ENCODE results near the gene CEP350. TPM values are rescaled to one million over a fixed set of nuclear protein-coding genes. Genes with fewer than 3 reads are reported as not detected.

CEP350 gene
- total RNA-seq, 1 donor from 2014 or later, result 42.2 TPM

- H3K36me3 Mint-ChIP-seq (ENCODE audit: unreplicated experiment), result peaks cover 67% of the 10 kb centered on the region
- DNase-seq (ENCODE audit: extremely low spot score, unreplicated experiment), result no peak
- H3K4me3 Mint-ChIP-seq (ENCODE audit: unreplicated experiment), result no peak overlapping the region
- no peak overlapping the region for H3K27ac Mint-ChIP-seq (ENCODE audit: unreplicated experiment)
- no peak for TF ChIP-seq CTCF (IDR thresholded peaks at IDR 0.05)
- no peaks in the 10 kb centered on the region for H3K27me3 Mint-ChIP-seq (ENCODE audit: unreplicated experiment)
- H3K9me3 Mint-ChIP-seq (ENCODE audit: unreplicated experiment), result no peaks in the 10 kb centered on the region
- no peaks in the 10 kb centered on the region for H3K4me1 Mint-ChIP-seq (ENCODE audit: unreplicated experiment)
Observed at GRCh38 chr1:180092931-180093650, 138.5 kb downstream of the CEP350 start.

DNA sequence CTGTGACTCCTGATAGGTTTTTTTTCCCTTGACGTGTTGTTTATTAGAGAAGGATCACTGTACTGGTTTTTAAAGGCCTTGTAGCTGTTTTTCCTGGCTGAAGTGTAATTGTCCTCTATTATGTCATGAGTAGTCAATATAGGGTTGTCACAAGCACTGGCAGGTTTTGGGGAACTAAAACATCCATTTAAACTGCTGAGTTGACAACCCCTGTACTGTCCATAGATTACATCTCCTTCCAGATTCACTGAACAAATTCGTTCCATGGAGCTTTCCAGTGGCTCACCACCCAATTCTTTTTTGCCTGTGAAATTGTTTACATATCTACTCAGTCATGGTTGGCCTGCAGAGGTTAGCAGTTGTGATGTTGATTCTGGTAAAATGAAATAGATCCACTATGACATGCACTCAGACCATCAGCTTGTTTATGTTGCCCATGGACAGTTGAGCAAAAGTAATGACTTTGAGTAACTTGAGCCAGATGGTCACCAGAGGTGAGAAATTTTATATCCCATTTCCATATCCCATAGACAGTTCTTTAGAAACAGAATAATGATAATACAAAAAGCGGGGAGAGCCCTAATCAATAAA, 140.2 kb downstream of the CEP350 start:
- DNase-seq (ENCODE audit: extremely low spot score, unreplicated experiment), result no peak
- Mint-ChIP-seq H3K9me3 (ENCODE audit: unreplicated experiment) (no peaks in the 10 kb centered on the region), H3K27me3 (ENCODE audit: unreplicated experiment) (no peaks in the 10 kb centered on the region), H3K4me3 (ENCODE audit: unreplicated experiment) (no peak overlapping the region), H3K27ac (ENCODE audit: unreplicated experiment) (no peak overlapping the region), H3K4me1 (ENCODE audit: unreplicated experiment) (no peaks in the 10 kb centered on the region), H3K36me3 (ENCODE audit: unreplicated experiment) (peaks cover 62% of the 10 kb centered on the region)
- TF ChIP-seq CTCF (IDR thresholded peaks at IDR 0.05), result no peak

GRCh38 chr1:180096584-180097325, 142.1 kb downstream of the CEP350 start:
- no peak for TF ChIP-seq CTCF (IDR thresholded peaks at IDR 0.05)
- no peak overlapping the region for H3K4me3 Mint-ChIP-seq (ENCODE audit: unreplicated experiment)
- H3K27me3 Mint-ChIP-seq (ENCODE audit: unreplicated experiment), result no peaks in the 10 kb centered on the region
- H3K27ac Mint-ChIP-seq (ENCODE audit: unreplicated experiment), result no peak overlapping the region
- no peaks in the 10 kb centered on the region for H3K9me3 Mint-ChIP-seq (ENCODE audit: unreplicated experiment)
- H3K36me3 Mint-ChIP-seq (ENCODE audit: unreplicated experiment), result peaks cover 67% of the 10 kb centered on the region
- no peaks in the 10 kb centered on the region for H3K4me1 Mint-ChIP-seq (ENCODE audit: unreplicated experiment)
- DNase-seq (ENCODE audit: extremely low spot score, unreplicated experiment), result no peak

GRCh38 chr1:180097326-180097605, 142.7 kb downstream of the CEP350 start:
- Mint-ChIP-seq H3K4me1 (ENCODE audit: unreplicated experiment) (no peaks in the 10 kb centered on the region), H3K27me3 (ENCODE audit: unreplicated experiment) (no peaks in the 10 kb centered on the region), H3K4me3 (ENCODE audit: unreplicated experiment) (no peak overlapping the region), H3K27ac (ENCODE audit: unreplicated experiment) (no peak overlapping the region), H3K9me3 (ENCODE audit: unreplicated experiment) (no peaks in the 10 kb centered on the region), H3K36me3 (ENCODE audit: unreplicated experiment) (peaks cover 63% of the 10 kb centered on the region)
- no peak for TF ChIP-seq CTCF (IDR thresholded peaks at IDR 0.05)
- DNase-seq (ENCODE audit: extremely low spot score, unreplicated experiment), result no peak

GRCh38 chr1:180101411-180101810, 146.8 kb downstream of the CEP350 start:
- DNase-seq (ENCODE audit: extremely low spot score, unreplicated experiment), result no peak
- Mint-ChIP-seq H3K4me1 (ENCODE audit: unreplicated experiment) (no peaks in the 10 kb centered on the region), H3K27me3 (ENCODE audit: unreplicated experiment) (no peaks in the 10 kb centered on the region), H3K36me3 (ENCODE audit: unreplicated experiment) (peaks cover 51% of the 10 kb centered on the region), H3K9me3 (ENCODE audit: unreplicated experiment) (no peaks in the 10 kb centered on the region), H3K27ac (ENCODE audit: unreplicated experiment) (no peak overlapping the region), H3K4me3 (ENCODE audit: unreplicated experiment) (no peak overlapping the region)
- TF ChIP-seq CTCF (IDR thresholded peaks at IDR 0.05), result no peak

All from osteocyte (in vitro differentiated cells).